Cardiac septum (tissue), 1 donor: ENCODE data around the gene RHNO1. TPM values are rescaled to one million over a fixed set of nuclear protein-coding genes. Genes with fewer than 3 reads are reported as not detected.
A peak's percentile ranks its signal among the peaks of the same experiment; 100 is the strongest.

Experiments used
- DNase-seq: peaks from one replicate; pipeline ENCODE4 v3.0.0-alpha.2; 2020; ENCODE audit warnings: low spot score
- intact Hi-C: fragments of 100-400 bp; cut with DNase I; formaldehyde crosslinking; loops from one replicate; pipeline ENCODE4 v1.14.0; 2022
- long read RNA-seq: library from polyadenylated mRNA; unstranded; transcript quantifications from one replicate; pipeline ENCODE4 v2.0.0, GENCODE V29; 2021
- total RNA-seq: library from RNA; stranded (reverse); fragmentation: NEBNext Ultra II Directional; extraction: Animal tissue kit (Norgen Biotek cat#: 25700); gene quantifications from one replicate; pipeline ENCODE4 v1.2.1, GENCODE V29; 2021
- donor health status: DM: no; HTN: no; CAD: no.

The RHNO1 gene
- total RNA-seq, result 8.3 TPM
- long read RNA-seq, transcript RHNO1-204 (3 exons, 1,870 nt), result major isoform, 15 of 22 reads
- long read RNA-seq, partial matches to known transcripts, result 1 of 22 reads
- long read RNA-seq, other reads (novel, unspliced or antisense), result 1 of 22 reads

DNA sequence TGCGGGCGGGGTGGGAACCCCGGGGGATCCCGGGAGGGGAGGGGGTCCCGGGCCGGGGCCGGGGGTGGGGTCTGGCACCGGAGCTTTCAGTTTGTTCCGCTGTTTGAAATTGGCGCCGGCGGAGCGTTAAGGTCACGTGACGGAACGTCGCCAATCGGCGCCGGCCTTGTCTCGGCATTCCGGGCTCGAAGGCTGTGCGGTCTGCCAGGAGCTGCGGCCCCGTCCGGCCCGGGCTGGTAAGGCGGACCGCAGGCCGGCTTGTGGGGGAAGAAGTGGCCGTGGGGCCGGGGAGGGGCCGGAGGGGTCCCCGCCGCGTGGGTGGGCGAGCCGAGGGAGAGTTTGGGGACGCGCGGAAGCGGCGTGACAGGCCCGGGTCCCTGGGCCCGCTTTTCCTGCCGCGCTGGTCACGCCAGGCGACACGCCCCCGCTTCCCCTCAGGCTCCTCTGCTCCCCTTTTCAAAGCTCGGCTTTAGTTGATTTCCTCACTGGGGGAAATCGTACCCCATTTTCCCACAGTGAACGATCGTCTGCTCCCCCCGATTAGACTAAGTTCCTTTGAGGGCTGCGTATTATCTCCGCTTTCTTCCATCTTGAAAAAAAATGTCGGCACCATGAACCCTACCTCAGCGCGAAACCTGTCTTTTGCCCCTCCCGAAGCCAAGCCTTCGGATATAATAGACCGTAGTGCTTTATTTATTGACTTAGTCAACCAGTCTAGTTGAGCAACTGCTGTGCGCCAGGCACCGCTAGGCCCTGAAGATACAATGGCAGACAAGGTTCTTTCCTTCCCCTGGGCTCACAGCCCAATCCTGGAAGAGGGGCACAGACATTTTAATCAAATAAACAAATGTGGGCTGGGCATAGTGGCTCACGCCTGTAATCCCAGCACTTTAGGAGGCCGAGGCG lies at the start of gene RHNO1, which contains the start of gene FOXM1:
Gene RHNO1, plus strand, starts transcription at position 177 of the 906 bp plus-strand sequence. CDS start 8,144 bp downstream, outside the sequence.
Gene FOXM1, minus strand, starts transcription at position 128 of the 906 bp plus-strand sequence. CDS start 2,696 bp downstream, outside the sequence.
- intact Hi-C loops, result no loop called here

GRCh38 chr12:2829275-2829674 lies 47.7 kb upstream of the RHNO1 start:
- intact Hi-C loops, result no loop called here
- no peak for DNase-seq

More for the DNA sequence above, at the start of gene RHNO1, which contains the start of gene FOXM1:
- DNase-seq, result peak; percentile 96

GRCh38 chr12:2832550-2833127 lies 44.4 kb upstream of the RHNO1 start:
- intact Hi-C loops, result no loop called here
- no peak for DNase-seq

- DNase-seq, result no peak
- intact Hi-C loops, result no loop called here
Measured at GRCh38 chr12:2833327-2833726, 43.7 kb upstream of the RHNO1 start.

DNA sequence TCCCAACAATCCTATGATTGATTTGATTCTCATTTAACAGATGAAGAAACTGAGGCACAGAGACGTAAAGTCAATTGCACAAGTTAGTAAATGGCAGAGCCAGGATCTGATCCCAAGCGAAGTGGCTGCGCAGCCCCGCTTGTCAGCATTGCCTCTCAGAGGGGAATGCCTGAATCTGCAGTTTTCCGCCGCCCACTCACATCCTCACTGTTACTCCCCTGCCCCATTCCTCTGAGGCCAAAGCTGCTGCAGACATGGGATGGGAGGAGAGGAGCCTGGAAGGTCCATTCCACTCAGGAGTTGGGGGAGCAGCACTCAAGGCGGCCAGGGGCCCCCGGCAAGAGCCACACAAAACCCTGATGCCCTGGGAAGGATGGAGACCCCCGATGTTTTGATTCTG lies 43.2 kb upstream of the RHNO1 start:
- DNase-seq, result no peak
- intact Hi-C loops, result no loop called here

- intact Hi-C loops, result no loop called here
- peak; percentile 62 for DNase-seq
Measured at GRCh38 chr12:2834581-2835491, 42.2 kb upstream of the RHNO1 start, which contains the start of gene NRIP2. TSS of gene NRIP2 (minus strand) at chr12:2835035. CDS start at chr12:2834983, 52 bp downstream.

- intact Hi-C loops, result no loop called here
- DNase-seq, result no peak
Measured at GRCh38 chr12:2835691-2836403, 41.2 kb upstream of the RHNO1 start.

GRCh38 chr12:2836574-2836973 lies 40.4 kb upstream of the RHNO1 start:
- intact Hi-C loops, result no loop called here
- no peak for DNase-seq

DNA sequence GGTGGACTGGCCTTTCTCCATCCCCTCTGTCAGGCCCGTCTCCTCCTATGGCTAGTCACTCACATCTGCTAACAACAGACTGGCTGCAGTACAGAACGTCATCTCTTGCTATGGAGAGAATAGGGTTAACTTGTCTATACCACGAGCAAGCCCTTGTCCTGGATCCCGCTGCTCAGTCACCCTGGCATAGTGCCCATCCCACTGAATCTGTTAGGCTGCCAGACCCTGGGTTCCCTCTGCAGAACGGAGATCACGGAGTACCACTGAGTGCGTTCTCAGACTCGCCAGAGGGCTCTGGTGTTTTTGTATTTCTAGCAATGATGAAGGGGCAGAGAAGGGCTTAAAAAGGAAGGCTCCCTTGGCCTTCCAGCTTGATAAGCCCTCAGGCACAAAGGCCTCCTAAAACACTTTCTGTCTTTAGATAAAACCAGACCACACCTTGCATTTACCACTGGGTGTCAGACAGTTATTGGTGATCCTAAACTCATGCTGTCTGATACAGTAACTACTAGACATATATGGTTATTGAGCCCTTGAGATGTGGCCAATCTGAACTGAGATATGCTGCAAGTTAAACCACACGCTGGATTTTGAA lies 35.9 kb upstream of the RHNO1 start:
- DNase-seq, result no peak
- intact Hi-C loops, result no loop called here

GRCh38 chr12:2842948-2843347 lies 34.1 kb upstream of the RHNO1 start:
- intact Hi-C loops, result no loop called here
- DNase-seq, result no peak

DNA sequence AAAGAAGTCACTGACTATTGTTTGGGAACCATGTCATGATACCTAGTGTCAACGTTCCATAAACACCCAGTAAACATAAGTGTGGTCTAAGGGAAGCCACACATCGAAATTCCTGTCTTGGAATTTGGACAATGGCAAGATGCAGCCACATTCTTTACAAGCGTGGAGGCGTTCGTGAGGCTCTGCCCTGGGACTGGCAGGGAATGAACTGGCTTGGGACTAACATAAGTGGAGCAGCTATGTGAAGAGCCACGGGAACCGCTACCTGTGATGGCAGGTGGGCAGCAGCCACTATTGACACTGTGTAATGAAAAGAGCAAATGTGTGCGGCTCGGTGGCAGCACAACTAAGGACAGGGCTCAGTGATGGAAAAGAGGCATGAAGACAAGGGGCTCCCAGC lies 32.2 kb upstream of the RHNO1 start:
- intact Hi-C loops, result no loop called here
- DNase-seq, result no peak

GRCh38 chr12:2845280-2845679 lies 31.7 kb upstream of the RHNO1 start:
- intact Hi-C loops, result no loop called here
- DNase-seq, result no peak

- DNase-seq, result no peak
- intact Hi-C loops, result loop anchor here (2.0 kb wide), 1 partner anchor 189 kb away; no protein-coding TSS in a partner anchor
Measured at GRCh38 chr12:2851931-2852330, 25.1 kb upstream of the RHNO1 start.

- intact Hi-C loops, result loop anchor here (2.0 kb wide), 1 partner anchor 187 kb away; no protein-coding TSS in a partner anchor
- DNase-seq, result peak; percentile 91
Measured at GRCh38 chr12:2853626-2854025, 23.4 kb upstream of the RHNO1 start.

GRCh38 chr12:2854669-2855453 lies 22.2 kb upstream of the RHNO1 start:
- intact Hi-C loops, result no loop called here
- no peak for DNase-seq

DNA sequence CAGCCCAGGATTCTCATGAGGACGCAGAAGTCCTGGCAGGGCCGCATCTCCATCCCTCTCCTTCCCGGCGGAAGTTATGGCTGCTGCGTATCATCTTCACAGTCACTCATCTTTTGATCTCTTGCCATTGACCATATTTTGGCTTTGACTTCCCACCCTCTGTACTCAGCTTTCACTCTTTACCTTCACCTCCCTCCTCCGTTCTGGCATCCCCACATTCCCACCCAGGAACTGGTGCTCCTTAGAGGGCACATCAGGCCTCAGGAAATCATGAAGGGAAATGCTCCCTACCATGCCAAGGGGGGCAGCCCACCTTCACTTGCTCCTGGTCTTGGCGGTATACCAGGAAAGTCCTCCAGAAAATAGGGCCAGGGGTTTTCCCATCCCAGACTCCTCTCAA lies 21.5 kb upstream of the RHNO1 start:
- DNase-seq, result no peak
- intact Hi-C loops, result no loop called here

- no peak for DNase-seq
- intact Hi-C loops, result no loop called here
Measured at GRCh38 chr12:2856051-2856450, 21.0 kb upstream of the RHNO1 start.

- no peak for DNase-seq
- intact Hi-C loops, result no loop called here
Measured at GRCh38 chr12:2857021-2857431, 20.0 kb upstream of the RHNO1 start, which contains the start of gene TEX52. TSS of gene TEX52 (minus strand) at chr12:2857039. CDS start at chr12:2857026, 13 bp downstream.
